HG03103 (cell line): ENCODE measurements around the gene MAP3K6.

ENCODE experiments used
- ATAC-seq: cut with Tn5 transposase; IDR thresholded peaks from one replicate; pipeline ENCODE4 v1.9.1; 2021; ENCODE audit warnings: low read depth; ENCODE audit not compliant: unreplicated experiment

The MAP3K6 gene

GRCh38 chr1:27306892-27307761 lies 59.6 kb downstream of the MAP3K6 start:
- ATAC-seq: no peak

DNA sequence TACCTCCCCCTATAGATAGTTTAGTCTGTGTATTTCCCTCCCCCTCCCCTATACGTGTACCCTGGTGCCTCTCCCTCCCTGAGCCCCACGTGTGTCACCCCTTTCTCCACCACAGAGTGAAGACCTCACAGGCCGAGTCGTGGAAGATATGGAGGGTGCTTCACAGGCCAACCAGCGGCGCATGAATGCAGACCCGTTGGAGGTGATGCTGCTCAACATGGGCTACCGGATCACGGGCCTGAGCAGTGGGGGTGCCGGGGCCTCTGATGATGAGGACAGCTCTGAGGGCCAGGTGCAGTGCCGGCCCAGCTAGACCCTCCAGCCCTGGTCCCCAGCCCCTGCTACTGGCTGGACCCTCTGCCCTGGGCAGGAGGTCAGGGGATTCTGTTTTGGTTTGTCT lies 60.7 kb downstream of the MAP3K6 start:
- no peak for ATAC-seq
